ENCODE data around the gene LMCD1.

LMCD1 gene

DNA sequence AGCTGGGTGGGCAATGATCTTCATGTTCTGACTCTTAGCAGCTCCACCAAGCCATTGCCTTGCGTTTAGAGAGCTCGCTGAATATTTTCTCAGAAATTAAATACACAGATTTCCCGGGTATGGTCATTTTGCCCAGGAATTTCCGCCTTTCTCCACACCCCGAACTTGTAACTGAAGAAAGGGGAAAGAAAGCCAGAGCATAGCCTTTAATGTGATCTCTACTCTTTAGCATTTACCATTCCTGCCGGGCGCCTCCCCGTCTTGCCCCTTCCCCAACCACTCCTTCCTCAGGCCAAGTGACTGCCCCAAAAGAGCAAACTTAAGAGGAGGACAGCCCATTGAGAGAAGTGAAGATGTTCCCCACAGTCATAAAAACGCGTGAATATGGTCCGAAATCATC is 53.1 kb downstream of the LMCD1 start:
- Histone ChIP-seq H3K27ac (no peak overlapping the region), H3K36me3 (peaks cover 11% of the 10 kb centered on the region), H3K4me3 (ENCODE audit: low read depth, low read length) (no peak overlapping the region), H3K27me3 (ENCODE audit: insufficient read depth, low read depth, severe bottlenecking) (no peaks in the 10 kb centered on the region), H3K9me3 (ENCODE audit: severe bottlenecking) (no peaks in the 10 kb centered on the region)
- TF ChIP-seq, protein P1, sequence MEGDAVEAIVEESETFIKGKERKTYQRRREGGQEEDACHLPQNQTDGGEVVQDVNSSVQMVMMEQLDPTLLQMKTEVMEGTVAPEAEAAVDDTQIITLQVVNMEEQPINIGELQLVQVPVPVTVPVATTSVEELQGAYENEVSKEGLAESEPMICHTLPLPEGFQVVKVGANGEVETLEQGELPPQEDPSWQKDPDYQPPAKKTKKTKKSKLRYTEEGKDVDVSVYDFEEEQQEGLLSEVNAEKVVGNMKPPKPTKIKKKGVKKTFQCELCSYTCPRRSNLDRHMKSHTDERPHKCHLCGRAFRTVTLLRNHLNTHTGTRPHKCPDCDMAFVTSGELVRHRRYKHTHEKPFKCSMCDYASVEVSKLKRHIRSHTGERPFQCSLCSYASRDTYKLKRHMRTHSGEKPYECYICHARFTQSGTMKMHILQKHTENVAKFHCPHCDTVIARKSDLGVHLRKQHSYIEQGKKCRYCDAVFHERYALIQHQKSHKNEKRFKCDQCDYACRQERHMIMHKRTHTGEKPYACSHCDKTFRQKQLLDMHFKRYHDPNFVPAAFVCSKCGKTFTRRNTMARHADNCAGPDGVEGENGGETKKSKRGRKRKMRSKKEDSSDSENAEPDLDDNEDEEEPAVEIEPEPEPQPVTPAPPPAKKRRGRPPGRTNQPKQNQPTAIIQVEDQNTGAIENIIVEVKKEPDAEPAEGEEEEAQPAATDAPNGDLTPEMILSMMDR (IDR thresholded peaks at IDR 0.05; ENCODE audit: low read depth, low read length) = no peak
- DNase-seq = no peak

DNA sequence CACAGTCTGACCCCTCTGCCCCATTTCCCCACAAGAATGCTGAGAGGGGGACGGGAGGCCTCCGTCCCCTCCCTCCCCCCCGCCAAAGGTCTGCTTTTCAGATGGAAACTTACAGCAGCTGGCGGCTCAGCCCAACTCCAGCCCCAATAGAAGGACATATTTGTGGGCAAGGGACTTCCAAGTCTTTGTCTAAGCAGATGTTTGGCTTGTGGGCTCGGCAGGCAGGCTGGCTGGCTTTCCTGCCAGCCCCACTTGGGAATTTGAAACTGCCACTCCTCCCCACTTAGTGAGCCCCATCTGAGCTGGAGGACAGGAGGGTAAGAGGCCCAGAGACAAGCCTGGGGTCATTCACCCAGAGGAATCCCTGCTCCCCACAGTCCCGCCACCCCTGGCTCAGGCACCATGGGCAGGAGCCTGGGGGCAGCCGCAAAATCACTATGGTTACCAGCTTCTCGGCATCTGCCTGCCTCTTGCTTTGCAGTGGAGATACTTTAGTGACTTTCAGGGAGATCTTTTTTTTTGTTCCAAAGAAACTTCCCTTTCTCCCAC is 53.6 kb downstream of the LMCD1 start:
- no peak overlapping the region for H3K27ac ChIP-seq
- no peaks in the 10 kb centered on the region for H3K9me3 ChIP-seq (ENCODE audit: severe bottlenecking)
- TF ChIP-seq, protein P1 (IDR thresholded peaks at IDR 0.05; ENCODE audit: low read depth, low read length) = no peak
- peaks cover 9% of the 10 kb centered on the region for H3K36me3 ChIP-seq
- H3K4me3 ChIP-seq (ENCODE audit: low read depth, low read length) = no peak overlapping the region
- DNase-seq = no peak
- H3K27me3 ChIP-seq (ENCODE audit: insufficient read depth, low read depth, severe bottlenecking) = no peaks in the 10 kb centered on the region

DNA sequence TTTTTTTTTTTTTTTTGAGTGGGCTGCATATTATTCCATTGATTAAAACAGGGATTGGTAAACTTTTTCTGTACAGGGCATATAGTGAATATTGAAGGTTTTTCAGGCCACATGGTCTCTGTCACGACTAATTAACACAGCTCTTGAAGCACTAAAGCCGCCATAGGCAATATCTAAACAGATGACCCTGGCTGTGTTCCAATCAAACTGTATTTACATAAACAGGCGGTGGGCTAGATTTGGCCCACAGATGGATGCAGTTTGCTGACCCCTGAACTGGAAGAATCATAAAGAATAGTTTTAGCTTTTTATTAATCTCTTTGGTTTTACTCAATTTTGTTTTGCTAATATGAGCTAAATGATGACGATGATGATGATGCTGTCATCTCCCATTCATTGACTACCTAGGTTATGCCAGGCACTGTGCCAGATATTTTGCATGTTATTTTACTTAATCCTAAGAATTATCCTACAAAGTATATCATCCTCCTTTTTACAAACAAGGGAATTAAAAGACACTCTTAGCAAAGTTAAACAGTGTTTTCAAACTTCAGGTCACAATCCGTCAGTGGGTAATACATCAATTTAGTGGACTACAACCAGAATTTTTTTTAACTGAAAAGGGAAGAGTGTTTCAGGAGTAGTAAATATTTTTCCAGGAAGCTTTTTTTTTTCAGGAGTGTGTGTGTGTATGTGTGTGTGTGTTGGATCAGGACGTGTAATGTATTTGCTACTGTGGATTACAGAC is 54.3 kb downstream of the LMCD1 start:
- no peak for DNase-seq
- Histone ChIP-seq H3K36me3 (peaks cover 9% of the 10 kb centered on the region), H3K27ac (no peak overlapping the region), H3K9me3 (ENCODE audit: severe bottlenecking) (no peaks in the 10 kb centered on the region), H3K4me3 (ENCODE audit: low read depth, low read length) (no peak overlapping the region), H3K27me3 (ENCODE audit: insufficient read depth, low read depth, severe bottlenecking) (no peaks in the 10 kb centered on the region)
- TF ChIP-seq, protein P1 (IDR thresholded peaks at IDR 0.05; ENCODE audit: low read depth, low read length) = no peak

DNA sequence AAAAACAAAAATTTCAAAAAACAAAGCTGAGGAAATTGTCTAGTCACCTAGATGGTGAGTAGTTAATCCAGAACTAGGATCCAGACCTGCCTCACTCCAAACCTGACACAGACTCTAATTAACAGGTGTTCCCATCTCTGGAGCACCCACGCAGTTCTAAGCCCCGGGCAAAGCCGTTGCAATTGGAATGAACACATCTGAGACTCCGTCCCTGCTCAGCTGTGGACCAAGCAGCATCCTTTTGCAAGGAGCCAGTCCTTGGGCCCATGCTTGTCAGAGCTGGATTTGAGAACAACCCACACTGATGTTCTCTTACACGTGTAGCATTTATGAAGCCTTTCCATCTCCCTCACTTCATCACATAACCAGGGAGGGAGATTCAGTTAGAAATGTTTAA is 54.8 kb downstream of the LMCD1 start:
- H3K27ac ChIP-seq = no peak overlapping the region
- no peak overlapping the region for H3K4me3 ChIP-seq (ENCODE audit: low read depth, low read length)
- H3K27me3 ChIP-seq (ENCODE audit: insufficient read depth, low read depth, severe bottlenecking) = no peaks in the 10 kb centered on the region
- TF ChIP-seq, protein P1 (IDR thresholded peaks at IDR 0.05; ENCODE audit: low read depth, low read length) = no peak
- peaks cover 9% of the 10 kb centered on the region for H3K36me3 ChIP-seq
- no peak for DNase-seq
- no peaks in the 10 kb centered on the region for H3K9me3 ChIP-seq (ENCODE audit: severe bottlenecking)

DNA sequence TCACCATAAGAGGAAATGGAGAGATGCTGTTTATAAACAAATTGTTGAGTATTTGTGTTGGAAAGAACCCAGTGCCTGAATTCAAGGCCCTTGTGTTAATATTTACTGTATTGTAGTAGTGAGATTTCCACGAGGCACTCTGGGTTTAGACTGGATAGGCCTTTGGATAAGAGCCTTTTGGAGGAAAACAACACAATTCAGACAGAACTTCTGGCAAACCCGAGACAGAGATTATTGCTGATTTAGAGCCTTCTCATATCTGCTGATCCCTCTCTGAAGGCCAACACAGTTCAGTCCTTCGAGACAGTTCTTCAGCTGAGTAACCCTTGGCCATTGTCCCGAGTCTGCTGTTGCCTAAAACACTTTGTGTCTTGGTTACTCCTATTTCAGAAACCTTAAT is 55.7 kb downstream of the LMCD1 start:
- H3K4me3 ChIP-seq (ENCODE audit: low read depth, low read length) = no peak overlapping the region
- no peaks in the 10 kb centered on the region for H3K27me3 ChIP-seq (ENCODE audit: insufficient read depth, low read depth, severe bottlenecking)
- peaks cover 7% of the 10 kb centered on the region for H3K36me3 ChIP-seq
- H3K27ac ChIP-seq = no peak overlapping the region
- TF ChIP-seq, protein P1 (IDR thresholded peaks at IDR 0.05; ENCODE audit: low read depth, low read length) = no peak
- no peaks in the 10 kb centered on the region for H3K9me3 ChIP-seq (ENCODE audit: severe bottlenecking)
- DNase-seq = no peak
